ENCODE results near the gene PLXNA4.

DNA sequence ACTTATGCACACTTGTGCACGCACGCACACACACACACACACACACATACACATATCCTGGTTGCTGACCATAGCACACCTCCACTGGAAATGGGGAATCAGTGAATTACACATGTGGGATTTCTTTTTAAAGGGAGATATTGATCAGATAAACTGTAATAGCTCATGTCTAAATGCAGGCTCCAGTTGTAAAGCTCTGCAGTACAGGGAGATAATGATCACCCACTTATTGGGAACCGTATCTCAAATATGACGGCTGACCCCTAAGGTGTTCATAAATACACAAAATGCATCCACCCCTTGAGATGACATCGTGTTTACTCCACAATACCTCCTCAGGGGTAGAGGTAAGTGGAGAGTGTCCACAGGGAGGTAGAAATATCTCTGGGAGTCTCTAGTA lies 79.2 kb downstream of the PLXNA4 start:
- TF ChIP-seq CTCF (IDR thresholded peaks at IDR 0.05; ENCODE audit: low read length) (no peak), EZH2 (IDR thresholded peaks at IDR 0.05; ENCODE audit: borderline replicate concordance, low read length) (no peak)
